ENCODE data around the gene KCTD1.
A peak's percentile ranks its signal among the peaks of the same experiment; 100 is the strongest.

Gene KCTD1

DNA sequence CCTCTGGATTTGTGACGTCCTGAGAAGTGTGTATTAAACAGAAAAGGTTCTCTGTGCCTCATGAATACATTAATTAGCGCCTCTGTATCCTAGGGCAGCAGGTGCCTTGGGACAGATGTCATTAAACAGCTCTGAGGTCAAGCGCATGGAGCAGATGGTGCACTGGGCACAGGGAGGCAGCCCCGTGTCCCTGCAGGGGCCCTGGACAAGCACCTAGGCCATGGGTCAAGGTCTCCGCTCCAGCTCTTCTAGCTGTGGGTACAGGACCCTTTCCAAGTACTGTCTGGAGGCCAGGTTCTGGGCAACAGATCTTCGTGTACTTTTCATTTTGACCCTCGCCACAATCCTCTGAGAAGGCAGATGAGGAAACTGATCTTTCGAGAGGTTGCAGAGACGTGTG lies 126.4 kb downstream of the KCTD1 start:
- DNase-seq: no peak

DNA sequence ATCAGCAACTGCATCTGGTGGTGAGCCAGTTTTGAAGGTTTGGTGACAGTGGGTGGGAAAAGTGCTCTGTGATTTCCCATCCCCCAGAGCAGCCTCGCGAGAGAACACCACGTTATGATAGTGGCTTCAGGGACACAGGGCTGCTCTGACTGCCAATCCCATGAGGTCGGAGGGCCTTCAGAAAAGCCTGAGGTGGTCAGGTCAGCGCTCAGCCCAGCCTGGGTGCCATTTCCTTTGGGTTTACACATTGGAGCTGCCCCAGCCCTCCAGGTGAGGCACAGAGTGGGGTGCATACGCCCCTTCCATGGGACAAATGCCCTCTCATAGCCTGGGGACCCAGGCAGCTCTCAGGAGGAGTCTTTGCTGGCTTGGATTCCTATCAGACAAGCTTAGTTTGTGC lies 126.8 kb downstream of the KCTD1 start:
- DNase-seq: no peak

DNA sequence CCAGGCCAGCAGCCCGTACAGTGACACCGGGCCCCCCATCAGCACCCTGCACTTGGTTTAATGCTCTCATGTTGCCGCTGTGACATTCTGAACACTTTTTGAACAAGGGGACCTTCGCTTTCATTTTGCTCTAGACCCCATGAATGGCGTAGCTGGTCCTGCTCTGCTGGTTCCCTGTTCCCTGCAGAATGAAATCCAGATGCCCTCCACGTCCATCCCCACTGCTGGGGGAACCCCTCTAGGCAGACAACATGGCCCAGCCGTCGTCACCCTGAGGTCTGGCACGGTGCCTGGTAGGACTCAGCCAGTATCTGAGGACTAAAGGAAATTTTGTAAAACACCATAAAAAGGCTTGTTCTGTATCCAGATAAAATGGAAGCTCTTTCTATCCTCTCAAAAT lies 128.6 kb downstream of the KCTD1 start:
- no peak for DNase-seq

DNA sequence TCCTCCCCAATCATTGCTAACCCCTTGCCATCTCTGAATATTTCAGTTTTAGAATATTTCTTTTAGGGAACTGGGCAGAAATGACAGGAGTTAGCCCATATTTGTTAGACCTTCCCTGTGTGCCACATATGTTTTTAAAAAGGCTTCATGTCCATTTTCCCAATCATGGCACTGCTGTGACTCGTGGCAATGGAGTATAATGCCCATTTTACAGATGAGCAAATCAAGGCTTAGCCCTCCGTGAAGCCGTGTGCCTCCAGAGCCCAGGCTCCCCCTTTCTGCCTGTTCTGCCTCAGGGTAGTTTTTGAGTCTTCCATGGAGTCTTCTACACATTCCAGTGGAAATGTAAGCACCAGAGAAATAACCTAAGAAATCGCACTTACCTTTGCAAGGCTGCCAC lies 130.1 kb downstream of the KCTD1 start:
- no peak for DNase-seq

DNA sequence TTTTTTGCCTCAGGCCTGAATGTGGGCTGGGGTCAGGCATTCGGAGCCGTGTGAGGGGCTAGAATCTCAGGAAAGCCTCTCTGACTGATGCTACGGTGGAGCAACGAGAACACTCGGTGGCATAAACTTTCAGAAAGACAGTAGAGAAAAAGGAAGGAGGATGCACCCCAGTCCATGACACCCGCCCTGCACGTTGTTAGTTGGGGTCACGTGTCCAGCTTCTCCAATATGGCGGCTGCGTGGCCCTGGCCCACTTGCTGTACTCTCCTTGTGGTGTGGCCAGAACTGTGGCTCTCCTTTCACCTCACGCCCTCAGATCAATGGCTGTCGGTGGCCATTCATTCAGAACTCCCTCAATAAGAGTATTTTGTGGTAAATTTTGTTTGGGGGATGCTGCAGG lies 131.2 kb downstream of the KCTD1 start:
- DNase-seq: no peak

DNA sequence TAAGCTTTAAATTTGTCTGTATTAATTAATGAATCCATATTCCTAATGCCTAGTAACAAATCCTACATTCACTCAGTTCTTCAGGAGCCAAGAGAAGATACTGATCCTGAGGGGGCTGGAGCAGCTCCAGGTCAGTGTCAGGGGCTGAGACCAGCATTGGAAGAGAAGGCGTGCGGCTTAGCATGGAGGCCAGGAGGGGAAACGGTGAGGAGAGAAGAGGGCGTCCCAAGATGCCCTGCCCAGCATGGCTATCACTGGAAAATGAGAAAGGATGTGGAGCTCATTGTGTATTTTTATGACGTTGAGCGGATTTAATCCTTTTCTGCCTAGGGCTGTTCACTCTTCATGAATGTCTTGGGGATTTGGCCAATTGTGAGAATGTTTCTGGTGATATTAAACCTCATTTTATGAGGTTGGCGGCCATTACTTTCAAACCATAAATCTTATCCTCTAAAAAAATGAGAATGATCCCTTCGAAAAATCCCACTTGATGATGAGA lies 131.7 kb downstream of the KCTD1 start:
- no peak for DNase-seq

DNA sequence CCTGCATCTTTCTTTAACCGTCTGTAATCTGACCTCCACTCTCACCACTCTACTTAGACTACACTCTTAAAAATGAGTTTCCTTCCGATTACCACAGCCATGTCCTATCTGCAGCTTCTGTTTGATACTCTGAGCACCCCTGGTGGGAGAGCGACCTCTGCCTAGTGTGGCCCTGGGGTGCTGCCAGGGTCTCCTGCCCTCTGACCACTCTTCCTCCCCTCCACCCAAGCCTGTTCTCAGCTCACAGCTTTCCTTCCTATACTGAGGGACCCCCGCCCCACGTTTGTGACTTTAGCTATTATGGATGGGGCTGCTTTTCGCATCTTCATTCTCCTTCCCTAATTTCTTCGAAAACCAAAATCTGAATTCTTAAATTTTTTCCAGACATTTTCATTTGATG lies 132.7 kb downstream of the KCTD1 start:
- DNase-seq: no peak

DNA sequence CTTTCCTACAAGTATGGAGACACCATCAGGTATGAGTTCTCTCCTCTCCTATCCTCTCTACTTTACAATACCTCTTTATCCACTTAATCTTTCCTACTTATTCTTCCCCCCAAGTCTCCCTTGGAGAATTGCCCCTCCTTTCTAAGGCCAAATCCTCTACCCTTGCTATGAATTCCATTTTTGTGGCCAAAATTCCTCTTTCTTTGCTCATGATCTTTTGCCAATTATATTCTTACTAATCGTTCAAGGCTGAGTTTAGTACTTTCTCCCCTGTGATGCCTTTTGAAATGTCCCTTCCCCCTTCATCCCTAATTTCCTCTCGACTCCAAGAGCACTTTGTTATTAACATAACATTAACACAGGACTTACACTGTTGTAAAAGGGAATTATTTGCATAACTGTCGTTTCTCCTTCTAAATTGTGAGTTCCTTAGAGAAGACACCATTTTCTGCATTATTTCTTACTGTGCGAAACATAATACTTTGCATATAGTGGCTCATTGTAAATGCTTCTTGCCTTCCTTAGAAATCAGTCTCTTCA lies 133.4 kb downstream of the KCTD1 start:
- no peak for DNase-seq

DNA sequence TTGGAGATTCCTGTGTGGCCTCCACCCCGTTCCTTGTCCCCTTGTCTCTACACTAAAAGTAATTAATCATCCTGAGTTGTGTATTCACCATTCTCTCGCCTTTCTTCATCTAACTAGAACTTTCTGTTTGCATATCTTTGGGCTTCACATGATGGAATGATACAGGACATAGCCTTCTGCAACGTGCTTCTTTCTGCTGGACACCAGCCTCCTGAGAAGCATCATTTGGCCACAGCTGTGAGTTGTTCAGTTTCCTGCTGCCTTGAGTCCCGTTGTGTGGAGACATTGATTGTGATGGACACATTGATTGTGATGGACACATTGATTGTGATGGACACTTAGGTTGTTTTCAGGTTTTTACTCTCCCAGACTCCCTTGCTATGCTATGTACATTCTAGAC lies 139.3 kb downstream of the KCTD1 start:
- no peak for DNase-seq

DNA sequence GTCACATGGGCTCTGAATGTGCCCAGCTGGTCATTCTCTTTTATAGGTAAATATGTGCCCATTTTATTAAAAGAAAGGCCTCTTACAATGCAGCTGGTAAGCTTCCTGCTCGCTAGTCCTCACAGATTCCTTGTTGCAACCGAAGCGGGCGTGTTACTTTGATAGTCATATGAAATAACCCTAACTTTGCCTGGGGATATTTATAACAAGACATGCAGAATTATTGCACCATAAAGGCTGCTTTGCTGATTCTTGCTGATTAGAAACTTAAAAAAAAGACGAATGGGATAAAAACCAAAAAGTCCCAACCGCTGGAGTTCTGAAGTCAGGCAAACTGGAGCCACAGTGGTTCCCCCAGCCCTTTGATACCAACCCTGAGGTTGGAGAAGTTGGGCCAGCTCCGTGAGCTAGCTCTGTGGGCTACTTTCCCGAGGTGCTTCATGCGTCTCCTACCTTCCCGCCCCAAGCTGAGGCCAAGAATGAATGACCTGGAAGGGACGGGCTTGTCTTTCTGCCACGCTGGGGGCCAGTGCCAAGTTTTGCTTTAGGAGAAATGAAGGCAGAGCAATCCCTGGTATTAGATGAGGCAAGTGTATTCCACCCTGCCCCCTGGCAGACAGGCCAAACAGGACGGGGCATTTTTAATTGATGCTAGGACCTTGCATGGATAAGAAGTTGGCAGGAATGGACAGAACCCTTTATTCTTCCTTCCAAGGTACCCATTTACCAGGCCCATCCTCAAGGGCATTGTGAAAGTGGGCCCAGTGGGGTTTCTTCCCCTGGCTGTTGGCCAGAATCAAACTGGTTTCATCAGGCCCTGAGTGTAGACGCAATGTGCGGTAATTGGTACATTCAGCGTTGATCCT lies 140.4 kb downstream of the KCTD1 start:
- no peak for DNase-seq

DNA sequence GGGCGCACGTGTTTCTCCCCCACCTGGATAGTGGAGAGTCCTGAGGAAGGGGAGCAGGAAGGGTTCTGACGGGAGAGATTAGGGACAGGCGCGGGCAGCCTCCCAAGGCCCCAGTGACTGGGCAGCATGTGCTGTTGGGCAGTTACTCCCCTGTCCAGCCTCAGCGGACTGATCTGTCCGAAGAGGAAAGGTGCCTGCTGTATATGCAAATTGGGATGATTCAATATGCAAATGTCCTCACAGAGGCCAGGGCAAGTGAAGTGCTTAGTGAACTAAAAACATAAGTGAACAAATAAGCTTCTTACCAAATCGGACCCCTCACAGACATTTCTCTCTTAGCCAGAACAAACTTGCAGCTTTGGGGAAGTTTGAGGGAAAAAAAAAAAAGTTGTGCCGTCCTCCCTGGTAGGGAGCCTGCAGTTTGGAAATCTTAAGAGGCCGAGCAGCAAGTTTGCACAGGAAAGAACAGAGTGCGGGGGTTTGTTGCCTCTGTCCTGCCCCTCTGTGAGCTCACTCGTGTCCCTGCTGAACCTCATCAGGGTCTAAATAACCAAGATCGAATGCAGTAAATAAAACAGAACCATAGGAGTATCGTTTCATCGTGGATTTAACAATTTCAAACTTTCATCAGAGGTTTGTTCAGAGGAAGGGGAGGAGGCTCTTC lies 141.4 kb downstream of the KCTD1 start:
- no peak for DNase-seq

DNA sequence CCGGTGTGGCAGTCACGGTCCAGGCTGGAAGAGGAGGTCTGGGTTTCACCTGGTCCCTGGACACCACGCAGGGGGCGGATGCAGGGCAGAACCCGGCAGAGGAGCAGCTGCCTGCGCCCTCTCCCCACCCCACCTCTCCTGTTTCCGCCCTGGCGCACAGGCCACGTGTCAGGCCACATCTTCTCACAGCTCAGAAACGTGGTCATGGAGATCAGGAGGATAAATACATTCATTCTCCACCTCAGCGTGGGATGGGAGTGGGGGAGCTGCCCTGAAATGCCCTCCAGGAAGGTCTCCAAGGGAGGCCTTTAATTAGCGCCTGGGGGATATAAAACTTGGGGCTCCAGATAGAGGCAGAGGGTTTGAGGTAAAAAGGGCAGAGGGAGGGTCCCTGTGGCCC lies 142.0 kb downstream of the KCTD1 start:
- no peak for DNase-seq

DNA sequence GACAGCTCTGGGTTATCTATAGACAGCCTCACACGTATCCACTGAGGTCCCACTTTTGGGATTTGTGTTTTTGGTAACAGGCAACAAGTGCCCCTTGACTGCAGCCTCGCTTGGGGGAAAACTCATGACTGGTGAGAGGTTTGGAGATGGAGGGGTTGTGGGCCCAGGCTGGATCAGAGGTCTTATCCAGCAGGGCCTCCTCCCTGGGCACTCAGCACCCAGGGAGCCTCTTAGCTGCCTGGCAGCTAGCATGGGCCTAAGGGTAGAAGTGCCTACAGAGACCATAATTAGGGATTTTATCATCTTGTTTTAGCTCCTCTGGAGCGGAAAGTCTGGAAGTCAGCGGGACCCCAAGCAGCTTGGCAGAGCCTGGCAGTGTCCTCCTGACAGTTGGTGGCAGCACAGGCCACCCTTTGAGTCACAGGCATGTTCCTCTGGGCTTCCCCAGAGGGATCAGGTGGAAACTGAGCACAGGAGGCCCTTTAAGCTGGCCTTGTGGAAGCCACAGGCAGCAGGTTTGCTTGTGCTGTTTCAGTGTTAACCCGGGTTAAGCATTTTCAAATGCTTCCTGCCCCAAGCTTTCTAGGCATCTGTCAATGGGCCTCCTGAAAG lies 143.1 kb downstream of the KCTD1 start:
- peak; percentile 54 for DNase-seq
